SIG-M5 (cell line): ENCODE results near the gene BEST2.

Experiments used
- DNase-seq: peaks from one replicate; lab custom pipeline; 2025; lab: John Stamatoyannopoulos, UW

BEST2 gene

DNA sequence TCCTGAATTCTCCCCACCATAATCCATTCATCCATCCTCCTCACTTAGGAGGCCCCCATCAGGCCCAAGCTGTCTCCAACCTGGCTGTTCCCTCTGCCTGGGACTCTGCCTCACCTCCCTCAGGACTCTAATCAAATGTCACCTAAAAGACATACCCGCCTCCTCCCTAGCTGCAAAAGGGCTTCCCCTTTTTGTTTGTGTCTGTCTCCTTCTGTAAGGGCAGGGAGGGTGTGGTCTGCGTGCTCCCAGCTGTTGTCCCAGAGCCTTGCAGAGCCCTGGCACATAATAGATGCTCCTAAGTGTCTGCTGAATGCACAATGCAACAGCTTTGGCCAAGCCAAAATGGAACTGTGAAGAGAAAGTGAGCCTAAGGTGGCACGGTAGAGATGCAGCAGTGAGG, 21.5 kb upstream of the BEST2 start:
- no peak for DNase-seq

- DNase-seq: no peak
These were observed 20.3 kb upstream of the BEST2 start for GRCh38 chr19:12731337-12731736.

GRCh38 chr19:12733369-12734214, 18.0 kb upstream of the BEST2 start:
- no peak for DNase-seq

DNA sequence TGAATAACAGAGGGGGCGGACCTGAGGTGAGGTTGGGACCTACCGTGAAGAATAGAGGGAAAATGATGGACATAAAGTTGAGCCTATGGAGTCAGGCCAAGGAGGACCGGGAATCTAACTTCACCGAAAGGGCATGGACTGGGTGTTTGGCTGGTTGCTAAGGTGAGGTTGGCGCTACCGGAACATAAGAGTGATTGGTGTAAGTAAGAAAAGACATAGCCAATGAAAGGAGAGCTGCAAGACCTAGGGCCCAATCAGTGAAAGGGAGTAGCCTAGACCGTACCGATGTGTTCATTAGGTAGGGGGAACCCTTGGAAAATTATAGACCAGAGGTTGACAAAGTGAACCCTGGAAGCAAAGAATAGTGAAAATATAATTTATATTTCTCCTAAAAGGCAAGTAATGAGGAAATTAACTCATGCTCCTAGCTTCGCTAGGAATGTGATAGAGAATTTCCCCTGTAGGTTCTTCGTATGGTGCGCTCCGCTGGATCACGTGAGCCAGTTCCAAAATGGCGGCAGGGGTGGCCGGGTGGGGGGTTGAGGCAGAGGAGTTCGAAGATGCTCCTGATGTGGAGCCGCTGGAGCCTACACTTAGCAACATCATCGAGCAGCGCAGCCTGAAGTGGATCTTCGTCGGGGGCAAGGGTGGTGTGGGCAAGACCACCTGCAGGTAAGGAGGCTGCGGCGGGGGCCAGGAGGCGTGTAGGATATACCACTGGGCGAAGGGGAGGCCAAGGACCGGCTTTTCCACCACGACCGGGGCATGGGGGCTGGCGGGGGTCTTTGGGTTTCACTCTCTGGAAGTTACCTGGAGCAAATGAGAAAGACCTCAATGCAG, 14.4 kb upstream of the BEST2 start, which contains the start of gene GET3:
Gene GET3, plus strand, starts transcription at position 503 of the 840 bp plus-strand sequence. Its CDS starts 9 bp downstream, at position 512.
- DNase-seq: peak; percentile 95

GRCh38 chr19:12737835-12738351, 13.7 kb upstream of the BEST2 start:
- DNase-seq: no peak

DNA sequence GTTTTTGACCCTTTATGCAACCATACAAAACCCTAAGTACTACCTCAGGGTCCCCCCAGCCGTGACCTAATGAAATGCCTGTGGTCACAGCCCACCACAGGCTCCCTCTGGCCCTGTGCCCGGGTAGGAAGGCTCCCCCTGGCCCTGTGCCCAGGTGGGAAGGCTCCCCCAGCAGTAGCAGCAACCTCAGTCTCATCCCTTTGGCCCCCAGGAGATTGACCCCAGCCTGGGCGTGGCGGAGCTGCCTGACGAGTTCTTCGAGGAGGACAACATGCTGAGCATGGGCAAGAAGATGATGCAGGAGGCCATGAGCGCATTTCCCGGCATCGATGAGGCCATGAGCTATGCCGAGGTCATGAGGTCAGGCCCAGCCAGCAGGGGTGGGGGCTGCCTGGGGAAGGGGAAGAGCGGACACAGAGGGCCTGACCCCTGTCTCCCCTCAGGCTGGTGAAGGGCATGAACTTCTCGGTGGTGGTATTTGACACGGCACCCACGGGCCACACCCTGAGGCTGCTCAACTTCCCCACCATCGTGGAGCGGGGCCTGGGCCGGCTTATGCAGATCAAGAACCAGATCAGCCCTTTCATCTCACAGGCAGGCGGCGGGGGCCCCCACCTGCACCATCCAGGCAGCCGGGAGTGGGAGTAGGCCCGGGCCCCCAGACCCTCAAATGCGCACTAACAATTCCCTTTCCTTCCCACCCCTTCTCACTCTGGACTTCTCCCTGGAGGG, 6.3 kb upstream of the BEST2 start:
- no peak for DNase-seq

- DNase-seq: no peak
These were observed 3.1 kb upstream of the BEST2 start for GRCh38 chr19:12748489-12748888.

DNA sequence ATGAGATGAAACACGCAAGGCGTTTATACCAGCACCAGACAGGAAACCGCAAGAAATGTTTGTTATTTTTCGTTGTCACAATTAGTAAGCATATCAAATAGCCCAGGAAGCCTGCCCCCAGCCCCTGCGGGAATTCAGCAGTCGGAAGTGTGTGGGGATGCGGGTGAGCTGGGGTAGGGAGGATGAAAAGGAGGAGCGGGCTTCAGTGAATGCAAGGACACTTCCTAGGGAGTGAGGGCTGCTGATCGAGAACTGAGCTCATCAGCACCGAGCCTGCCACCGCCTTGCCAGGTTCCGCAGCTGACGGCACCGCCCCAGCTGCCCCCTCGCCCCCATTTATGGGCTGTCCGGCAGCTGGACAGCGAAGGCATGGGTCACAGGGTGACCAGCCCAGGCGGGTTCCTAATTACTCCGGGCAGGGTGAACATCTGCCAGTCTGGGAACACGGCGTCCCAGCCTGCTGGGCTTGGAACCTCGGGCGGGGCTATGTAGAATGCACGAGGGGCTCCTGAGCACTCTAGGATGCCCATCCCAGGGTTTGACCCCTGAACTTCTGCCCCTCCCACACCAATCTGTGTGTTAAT, 1.6 kb upstream of the BEST2 start:
- DNase-seq: no peak

DNA sequence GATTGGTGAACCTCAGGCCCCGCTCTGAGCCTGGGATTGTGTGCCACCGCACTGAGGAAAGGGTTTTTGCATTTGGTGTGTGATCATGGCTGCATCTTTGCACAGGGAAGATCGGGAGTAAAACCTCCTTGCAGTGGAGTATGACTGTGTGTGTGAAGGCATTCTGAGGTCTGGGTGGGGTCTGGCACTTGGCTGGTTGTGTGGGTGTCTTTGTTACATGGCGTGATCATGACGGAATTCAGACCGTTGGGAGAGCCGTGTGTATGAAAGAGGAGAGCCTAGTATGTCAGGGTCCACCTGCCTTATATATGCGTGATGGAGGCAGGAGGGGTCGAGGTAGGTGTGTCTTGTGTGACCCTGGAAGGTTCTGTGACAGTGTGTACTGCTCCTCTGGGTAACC, 740 bp upstream of the BEST2 start:
- no peak for DNase-seq

DNA sequence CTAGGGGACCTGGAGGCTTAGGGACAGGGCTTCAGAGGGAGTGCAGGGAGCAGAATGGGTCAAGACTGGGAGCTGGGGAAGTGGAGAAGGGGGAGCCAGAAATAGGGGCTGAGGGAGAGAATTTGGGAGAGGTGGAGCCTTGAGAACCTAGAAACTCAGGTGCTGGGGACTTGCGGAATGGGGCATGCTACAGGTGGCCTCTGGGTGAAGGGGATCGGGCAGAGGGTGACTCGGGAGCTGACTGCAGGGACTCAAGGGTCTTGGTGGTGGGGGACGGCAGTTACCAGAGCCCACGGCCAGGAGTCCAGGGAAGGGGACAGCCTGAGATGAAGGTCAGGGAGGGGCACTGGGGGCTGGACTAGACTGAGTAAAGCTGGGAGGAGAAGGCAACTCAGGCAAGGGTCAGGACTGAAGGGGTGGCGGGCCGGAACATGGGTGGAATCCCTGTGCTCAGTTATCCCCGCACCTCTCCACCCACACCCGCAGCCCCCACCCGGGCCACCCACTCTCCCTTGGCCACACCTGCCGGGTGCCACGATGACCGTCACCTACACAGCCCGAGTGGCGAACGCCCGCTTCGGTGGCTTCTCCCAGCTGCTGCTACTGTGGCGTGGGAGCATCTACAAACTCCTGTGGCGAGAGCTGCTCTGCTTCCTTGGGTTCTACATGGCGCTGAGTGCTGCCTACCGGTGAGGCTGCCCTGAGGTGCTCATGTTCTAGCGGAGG, 628 bp downstream of the BEST2 start:
- no peak for DNase-seq

DNA sequence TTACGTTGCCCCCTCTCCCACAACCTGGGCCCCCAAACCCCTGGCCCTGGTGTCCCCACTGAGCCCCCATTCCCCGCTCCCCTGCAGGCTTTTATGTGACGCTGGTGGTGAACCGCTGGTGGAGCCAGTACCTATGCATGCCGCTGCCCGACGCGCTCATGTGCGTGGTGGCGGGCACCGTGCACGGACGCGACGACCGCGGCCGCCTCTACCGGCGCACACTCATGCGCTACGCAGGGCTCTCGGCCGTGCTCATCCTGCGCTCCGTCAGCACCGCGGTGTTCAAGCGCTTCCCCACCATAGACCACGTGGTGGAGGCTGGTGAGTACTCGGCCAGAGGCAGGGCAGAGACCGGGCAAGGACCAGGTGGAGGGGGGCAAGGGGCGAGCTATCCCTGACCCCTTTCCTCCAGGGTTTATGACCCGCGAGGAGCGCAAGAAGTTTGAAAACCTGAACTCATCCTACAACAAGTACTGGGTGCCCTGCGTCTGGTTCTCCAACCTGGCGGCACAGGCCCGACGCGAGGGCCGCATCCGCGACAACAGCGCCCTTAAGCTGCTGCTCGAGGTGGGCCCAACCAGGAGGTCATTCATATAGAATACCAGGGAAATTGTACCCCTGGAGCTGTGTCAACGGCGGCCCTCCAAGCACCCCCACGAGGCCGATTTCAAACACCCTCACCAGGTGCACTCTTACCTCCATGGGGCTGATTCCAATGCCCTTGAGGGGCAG, 3.0 kb downstream of the BEST2 start:
- no peak for DNase-seq

GRCh38 chr19:12756150-12756883, 4.7 kb downstream of the BEST2 start:
- DNase-seq: no peak

GRCh38 chr19:12757544-12758274, 6.1 kb downstream of the BEST2 start:
- DNase-seq: no peak

DNA sequence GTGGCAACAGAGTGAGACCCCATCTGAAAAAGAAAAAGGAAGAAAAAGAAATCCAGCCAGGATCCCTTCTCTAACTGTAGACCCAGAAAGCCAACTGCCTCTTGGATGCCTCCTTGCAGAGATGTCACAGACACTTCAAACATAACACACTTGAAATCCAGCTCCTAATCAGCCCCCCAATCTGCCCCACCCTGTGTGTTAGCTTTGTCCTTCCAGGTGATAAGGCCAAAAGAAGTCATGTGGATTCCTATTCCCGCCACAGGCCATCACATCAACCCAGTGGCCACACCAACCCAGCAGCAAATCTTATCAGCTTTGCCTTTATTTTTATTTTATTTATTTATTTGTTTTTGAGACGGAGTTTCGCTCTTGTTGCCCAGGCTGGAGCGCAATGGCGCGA, 8.1 kb downstream of the BEST2 start:
- no peak for DNase-seq

GRCh38 chr19:12763100-12763499, 11.5 kb downstream of the BEST2 start:
- DNase-seq: no peak

DNA sequence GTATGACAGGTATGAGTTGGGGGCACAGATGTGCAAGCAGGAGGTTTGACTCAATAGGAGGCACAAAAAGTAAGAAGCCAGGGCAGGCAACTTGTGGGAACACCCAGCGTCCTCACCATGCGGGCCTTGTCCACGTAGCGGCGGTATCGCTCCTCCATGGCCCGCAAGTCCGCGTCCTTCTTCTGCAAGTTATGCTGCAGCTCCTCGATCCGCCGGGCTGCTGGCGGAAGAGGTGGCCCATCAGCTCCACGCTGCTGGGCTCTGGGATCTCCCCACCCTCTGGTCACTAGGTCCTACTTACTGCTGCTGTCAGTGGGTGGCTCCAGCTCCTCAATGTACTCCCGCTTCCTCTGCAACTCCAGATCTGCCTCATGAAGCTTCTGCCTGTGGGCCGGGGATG, 13.1 kb downstream of the BEST2 start:
- no peak for DNase-seq

DNA sequence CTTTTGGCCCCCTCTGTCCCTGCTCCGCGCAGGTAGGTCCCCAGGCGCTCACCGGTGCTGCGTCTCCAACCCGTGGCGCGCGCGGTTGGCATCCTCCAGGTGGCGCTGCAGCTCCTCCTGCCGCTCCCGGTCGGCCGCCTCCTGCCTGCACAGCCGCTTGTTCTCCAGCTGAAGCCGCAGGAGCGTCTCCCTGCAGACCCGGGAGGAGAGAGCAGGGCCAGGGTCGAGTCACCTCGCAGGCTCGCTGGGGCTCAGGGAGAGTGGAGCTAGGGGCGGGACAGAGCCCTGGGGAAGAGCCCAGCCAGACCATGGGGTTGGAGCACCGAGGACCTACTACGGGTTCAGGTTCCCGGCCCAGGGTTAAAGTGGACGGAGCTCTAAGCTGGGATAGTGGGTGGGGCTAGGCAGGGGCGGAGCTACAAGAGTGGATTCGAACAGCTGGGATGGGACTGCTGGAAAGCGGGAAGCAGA, 14.5 kb downstream of the BEST2 start:
- no peak for DNase-seq

DNA sequence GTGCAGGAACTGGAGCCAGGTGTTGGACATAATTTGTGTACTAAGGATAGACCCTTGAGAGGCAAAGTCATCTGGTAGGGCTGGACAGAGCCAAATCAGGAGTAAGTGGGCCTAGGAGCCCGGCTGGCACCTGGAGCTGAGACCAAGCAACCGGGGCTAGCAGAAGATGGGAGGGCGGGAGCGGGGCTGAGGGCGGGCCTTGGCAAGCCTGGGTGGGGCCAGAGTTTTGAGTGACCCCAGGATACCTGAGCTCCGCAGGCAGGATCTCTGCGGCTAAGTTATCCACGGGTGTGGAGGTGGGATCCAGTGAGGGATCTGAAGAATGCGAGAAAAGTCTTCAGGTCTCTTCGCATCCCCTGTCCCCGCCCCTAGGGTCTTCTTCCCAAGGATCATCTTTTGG, 15.6 kb downstream of the BEST2 start:
- no peak for DNase-seq

DNA sequence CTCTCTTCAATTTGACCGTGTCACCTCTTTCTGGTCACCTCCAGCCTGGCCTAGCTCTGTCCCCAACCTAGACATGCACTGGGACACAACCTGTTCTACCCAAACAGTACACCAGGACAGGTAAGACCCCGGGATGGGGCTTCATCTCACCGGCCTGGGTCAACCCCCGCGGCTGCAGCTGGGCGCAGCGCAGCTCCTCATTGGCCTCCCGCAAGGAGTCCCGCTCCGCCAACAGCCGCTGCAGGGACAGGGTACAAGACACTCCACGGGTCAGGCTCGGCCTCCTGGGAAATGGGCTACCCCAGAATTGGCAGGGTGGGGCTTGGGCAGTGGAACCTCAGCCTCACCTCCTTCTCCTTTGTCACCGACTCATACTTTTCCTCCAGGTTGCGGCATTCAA, 16.1 kb downstream of the BEST2 start:
- no peak for DNase-seq
